NCI-H1436 (cell line): ENCODE results near the gene NT5C2.
"Not testable (repeated sequence)": the region's sequence is repeated elsewhere in the genome, so short reads cannot be mapped to it uniquely, and the experiment has no call there.

ENCODE experiments used
- DNase-seq: peaks from one replicate; lab custom pipeline; 2025; lab: John Stamatoyannopoulos, UW

Gene NT5C2

GRCh38 chr10:103199488-103199887 is 6.4 kb upstream of the NT5C2 start:
- DNase-seq, result no peak

- DNase-seq, result no peak
Measured at GRCh38 chr10:103198648-103199047, 5.6 kb upstream of the NT5C2 start.

- no peak for DNase-seq
Measured at GRCh38 chr10:103197903-103198302, 4.8 kb upstream of the NT5C2 start.

GRCh38 chr10:103197174-103197573 is 4.1 kb upstream of the NT5C2 start:
- no peak for DNase-seq

- DNase-seq, result no peak
Measured at GRCh38 chr10:103196516-103196915, 3.4 kb upstream of the NT5C2 start.

GRCh38 chr10:103193820-103194529 is 903 bp upstream of the NT5C2 start:
- DNase-seq, result no peak

- peak; percentile 19 for DNase-seq
Measured at GRCh38 chr10:103192451-103193106, 493 bp downstream of the NT5C2 start.

GRCh38 chr10:103192089-103192450 is 1.0 kb downstream of the NT5C2 start:
- DNase-seq, result no peak

GRCh38 chr10:103191198-103191597 is 1.9 kb downstream of the NT5C2 start:
- not testable (repeated sequence) for DNase-seq

GRCh38 chr10:103188853-103189252 is 4.2 kb downstream of the NT5C2 start:
- no peak for DNase-seq

GRCh38 chr10:103186128-103186527 is 6.9 kb downstream of the NT5C2 start:
- no peak for DNase-seq

GRCh38 chr10:103184615-103185014 is 8.5 kb downstream of the NT5C2 start:
- DNase-seq, result no peak

GRCh38 chr10:103183991-103184451 is 9.1 kb downstream of the NT5C2 start:
- DNase-seq, result not testable (repeated sequence)

- DNase-seq, result no peak
Measured at GRCh38 chr10:103181244-103181643, 11.8 kb downstream of the NT5C2 start.

- no peak for DNase-seq
Measured at GRCh38 chr10:103180491-103180890, 12.6 kb downstream of the NT5C2 start.

- DNase-seq, result no peak
Measured at GRCh38 chr10:103177123-103177522, 15.9 kb downstream of the NT5C2 start.

- DNase-seq, result no peak
Measured at GRCh38 chr10:103175580-103176285, 17.3 kb downstream of the NT5C2 start.

GRCh38 chr10:103174324-103174723 is 18.7 kb downstream of the NT5C2 start:
- not testable (repeated sequence) for DNase-seq

GRCh38 chr10:103171278-103171677 is 21.8 kb downstream of the NT5C2 start:
- DNase-seq, result no peak

- DNase-seq, result no peak
Measured at GRCh38 chr10:103168438-103168837, 24.6 kb downstream of the NT5C2 start.

GRCh38 chr10:103167554-103167953 is 25.5 kb downstream of the NT5C2 start:
- DNase-seq, result not testable (repeated sequence)

- DNase-seq, result no peak
Measured at GRCh38 chr10:103166523-103166922, 26.5 kb downstream of the NT5C2 start.
